RWPE2 (cell line): ENCODE results near the gene UROC1.

Source experiments
- ATAC-seq: fragments of 200-7000 bp; cut with Tn5 transposase; 3 replicates; pipeline ENCODE4 v1.9.1; 2021; ENCODE audit warnings: low read depth
- DNase-seq: peaks from one replicate; pipeline ENCODE4 v3.0.0-alpha.2; 2020; ENCODE audit warnings: low spot score
- H3K27ac ChIP-seq: fragments of 450-650 bp; 2 replicates; pipeline ENCODE4 v1.5.1; 2017; ENCODE audit warnings: mild to moderate bottlenecking; ENCODE audit not compliant: poor library complexity, severe bottlenecking
- H3K27me3 ChIP-seq: fragments of 250-450 bp; sonication (Bioruptor Pico); 2 replicates; pipeline ENCODE4 v1.5.1; 2021; ENCODE audit warnings: mild to moderate bottlenecking, moderate library complexity; ENCODE audit not compliant: insufficient read depth, poor library complexity, severe bottlenecking
- H3K36me3 ChIP-seq: fragments of 250-450 bp; sonication (Bioruptor Pico); 2 replicates; pipeline ENCODE4 v1.5.1; 2020; ENCODE audit warnings: low read depth, mild to moderate bottlenecking, moderate library complexity
- H3K4me1 ChIP-seq: fragments of 250-450 bp; sonication (Bioruptor Pico); 2 replicates; pipeline ENCODE4 v1.5.1; 2021; ENCODE audit warnings: mild to moderate bottlenecking, moderate library complexity; ENCODE audit not compliant: insufficient read depth, poor library complexity, severe bottlenecking
- H3K4me3 ChIP-seq: fragments of 250-450 bp; sonication (Bioruptor Pico); 2 replicates; pipeline ENCODE4 v1.5.1; 2021; ENCODE audit warnings: mild to moderate bottlenecking, moderate library complexity; ENCODE audit not compliant: severe bottlenecking
- H3K9me3 ChIP-seq: fragments of 250-450 bp; sonication (Bioruptor Pico); 2 replicates; pipeline ENCODE4 v1.5.1; 2021; ENCODE audit warnings: mild to moderate bottlenecking, moderate library complexity; ENCODE audit not compliant: severe bottlenecking
- TF ChIP-seq, protein P1 (sequence below): fragments of 450-650 bp; IDR thresholded peaks from one replicate; pipeline ENCODE4 v1.5.1; 2017; ENCODE audit warnings: mild to moderate bottlenecking, moderate library complexity; ENCODE audit not compliant: poor library complexity, severe bottlenecking

The UROC1 gene

GRCh38 chr3:126501736-126502135 is 15.8 kb downstream of the UROC1 start:
- Histone ChIP-seq H3K4me3 (no peak overlapping the region), H3K9me3 (no peaks in the 10 kb centered on the region), H3K27ac (no peak overlapping the region), H3K27me3 (no peaks in the 10 kb centered on the region), H3K4me1 (no peaks in the 10 kb centered on the region), H3K36me3 (no peaks in the 10 kb centered on the region)
- DNase-seq (no peak), ATAC-seq (no peak)
- TF ChIP-seq, protein P1, sequence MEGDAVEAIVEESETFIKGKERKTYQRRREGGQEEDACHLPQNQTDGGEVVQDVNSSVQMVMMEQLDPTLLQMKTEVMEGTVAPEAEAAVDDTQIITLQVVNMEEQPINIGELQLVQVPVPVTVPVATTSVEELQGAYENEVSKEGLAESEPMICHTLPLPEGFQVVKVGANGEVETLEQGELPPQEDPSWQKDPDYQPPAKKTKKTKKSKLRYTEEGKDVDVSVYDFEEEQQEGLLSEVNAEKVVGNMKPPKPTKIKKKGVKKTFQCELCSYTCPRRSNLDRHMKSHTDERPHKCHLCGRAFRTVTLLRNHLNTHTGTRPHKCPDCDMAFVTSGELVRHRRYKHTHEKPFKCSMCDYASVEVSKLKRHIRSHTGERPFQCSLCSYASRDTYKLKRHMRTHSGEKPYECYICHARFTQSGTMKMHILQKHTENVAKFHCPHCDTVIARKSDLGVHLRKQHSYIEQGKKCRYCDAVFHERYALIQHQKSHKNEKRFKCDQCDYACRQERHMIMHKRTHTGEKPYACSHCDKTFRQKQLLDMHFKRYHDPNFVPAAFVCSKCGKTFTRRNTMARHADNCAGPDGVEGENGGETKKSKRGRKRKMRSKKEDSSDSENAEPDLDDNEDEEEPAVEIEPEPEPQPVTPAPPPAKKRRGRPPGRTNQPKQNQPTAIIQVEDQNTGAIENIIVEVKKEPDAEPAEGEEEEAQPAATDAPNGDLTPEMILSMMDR = no peak

GRCh38 chr3:126501054-126501453 is 16.5 kb downstream of the UROC1 start:
- Histone ChIP-seq H3K27me3 (no peaks in the 10 kb centered on the region), H3K4me1 (no peaks in the 10 kb centered on the region), H3K36me3 (no peaks in the 10 kb centered on the region), H3K4me3 (no peak overlapping the region), H3K27ac (no peak overlapping the region), H3K9me3 (no peaks in the 10 kb centered on the region)
- DNase-seq (no peak), ATAC-seq (no peak)
- TF ChIP-seq, protein P1 = no peak

DNA sequence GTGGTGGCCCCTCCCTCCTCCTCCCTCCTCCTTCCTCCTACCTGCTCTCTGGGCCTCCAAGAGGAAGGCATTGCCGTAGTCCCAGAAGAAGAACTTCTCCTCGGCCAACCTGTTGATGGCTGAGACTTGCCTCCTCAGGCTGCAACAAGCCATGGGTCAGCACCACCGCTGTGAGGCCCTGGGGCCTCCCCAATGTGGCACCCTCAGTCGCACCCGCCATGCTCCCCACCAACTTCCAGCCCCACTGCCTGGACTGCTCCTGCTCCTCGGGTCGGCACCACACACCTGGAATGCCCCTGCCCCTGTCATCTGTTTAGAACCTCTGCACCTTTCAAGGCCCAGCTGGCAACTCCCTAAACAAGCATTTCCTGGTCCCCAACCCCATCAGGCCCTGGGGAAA is 17.6 kb downstream of the UROC1 start:
- no peak overlapping the region for H3K27ac ChIP-seq
- ATAC-seq = no peak
- TF ChIP-seq, protein P1 = no peak
- H3K4me3 ChIP-seq = no peak overlapping the region
- H3K36me3 ChIP-seq = no peaks in the 10 kb centered on the region
- H3K4me1 ChIP-seq = no peaks in the 10 kb centered on the region
- no peaks in the 10 kb centered on the region for H3K27me3 ChIP-seq
- H3K9me3 ChIP-seq = no peaks in the 10 kb centered on the region
- DNase-seq = no peak

GRCh38 chr3:126499401-126499800 is 18.2 kb downstream of the UROC1 start:
- no peak overlapping the region for H3K27ac ChIP-seq
- no peaks in the 10 kb centered on the region for H3K9me3 ChIP-seq
- no peaks in the 10 kb centered on the region for H3K4me1 ChIP-seq
- no peaks in the 10 kb centered on the region for H3K36me3 ChIP-seq
- ATAC-seq (no peak), DNase-seq (no peak)
- TF ChIP-seq, protein P1 = no peak
- no peaks in the 10 kb centered on the region for H3K27me3 ChIP-seq
- H3K4me3 ChIP-seq = no peak overlapping the region

- no peak overlapping the region for H3K27ac ChIP-seq
- H3K36me3 ChIP-seq = no peaks in the 10 kb centered on the region
- TF ChIP-seq, protein P1 = no peak
- no peak overlapping the region for H3K4me3 ChIP-seq
- H3K27me3 ChIP-seq = no peaks in the 10 kb centered on the region
- ATAC-seq (no peak), DNase-seq (no peak)
- H3K4me1 ChIP-seq = no peaks in the 10 kb centered on the region
- no peaks in the 10 kb centered on the region for H3K9me3 ChIP-seq
Observed at GRCh38 chr3:126498929-126499328, 18.6 kb downstream of the UROC1 start.
